Left lung (tissue), 10 donors: ENCODE results near the gene AMZ1. TPM values are rescaled to one million over a fixed set of nuclear protein-coding genes. Genes with fewer than 3 reads are reported as not detected.

Source experiments
- ATAC-seq: fragments of 200-7000 bp; cut with Tn5 transposase; one replicate; pipeline ENCODE4 v1.9.1; 2020; ENCODE audit warnings: moderate library complexity
- DNase-seq, 4 donors: peaks; one replicate each; pipeline ENCODE4 v3.0.0-alpha.2; 2013 to 2020
- H3K27ac ChIP-seq, 2 donors: fragments of 200-600 bp; sonication (generic) in 1 of 2; one replicate each; pipeline versions ENCODE4 v1.5.0 to v1.8.0; 2020 to 2021
- H3K27me3 ChIP-seq, 2 donors: fragments of 200-600 bp; sonication (generic) in 1 of 2; one replicate each; pipeline versions ENCODE4 v1.5.0 to v1.8.0; 2020 to 2021
- H3K36me3 ChIP-seq, 2 donors: fragments of 200-600 bp; sonication (generic) in 1 of 2; one replicate each; pipeline versions ENCODE4 v1.5.0 to v1.8.0; 2020 to 2021
- H3K4me1 ChIP-seq, 2 donors: fragments of 200-600 bp; one replicate each; pipeline ENCODE4 v1.8.0; 2021
- H3K4me3 ChIP-seq, 2 donors: fragments of 200-600 bp; sonication (generic) in 1 of 2; one replicate each; pipeline versions ENCODE4 v1.5.0 to v1.8.0; 2020 to 2021; ENCODE audit warnings: mild to moderate bottlenecking in 1 of 2
- H3K9me3 ChIP-seq, 2 donors: fragments of 200-600 bp; sonication (generic) in 1 of 2; one replicate each; pipeline versions ENCODE4 v1.5.0 to v1.8.0; 2020 to 2021
- intact Hi-C, 2 donors: fragments of 100-400 bp; cut with DNase I; formaldehyde crosslinking; loops; one replicate each; pipeline versions ENCODE4 v1.11.2 to v1.14.2; 2022
- polyA plus RNA-seq, 6 donors: library from polyadenylated mRNA; unstranded; fragments of 120-200 nt; gene quantifications; one replicate each; pipeline ENCODE4 v1.2.1, GENCODE V29; 2013; ENCODE audit not compliant: insufficient read length in 6 of 6
- total RNA-seq, 2 donors: library from RNA; stranded (reverse); fragmentation: NEBNext Ultra II Directional; extraction: Animal tissue kit (Norgen Biotek cat#: 25700); gene quantifications; one replicate each; pipeline ENCODE4 v1.2.1, GENCODE V29; 2021
- TF ChIP-seq, protein P1 (sequence below), 2 donors: fragments of 200-600 bp; sonication (generic) in 1 of 2; IDR thresholded peaks; one replicate each; pipeline versions ENCODE4 v1.5.0 to v1.8.0; 2021; ENCODE audit warnings: antibody characterized with exemption in 2 of 2
- donor health status: DM: no; HTN: yes; CAD: no.
- donor health status: DM: no; HTN: no; CAD: no.

AMZ1 gene
- total and polyA plus RNA-seq, 8 donors = 0.13 to 1.7 (median 0.71) TPM

DNA sequence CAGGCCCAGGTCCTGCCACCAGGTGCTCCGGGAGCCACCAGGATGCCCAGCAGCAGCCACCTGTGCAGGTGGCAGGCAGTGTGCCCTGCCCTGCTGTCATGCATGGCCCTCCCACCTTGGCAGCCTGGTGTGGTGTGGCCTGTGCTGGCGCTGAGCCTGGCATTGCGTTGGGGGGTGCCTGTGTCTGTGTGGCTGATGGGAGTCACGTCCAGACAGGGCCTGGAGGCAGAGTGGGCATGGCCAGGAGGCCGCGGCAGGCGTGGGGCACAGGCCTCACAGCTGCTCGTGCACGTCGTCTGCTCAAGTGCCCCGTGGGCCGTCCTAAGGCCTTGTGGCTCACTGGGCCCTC, 47.5 kb upstream of the AMZ1 start:
- Histone ChIP-seq H3K36me3 (no peaks in the 10 kb centered on the region), H3K4me3 (no peak overlapping the region), H3K4me1 (peaks cover 61 to 99% of the 10 kb centered on the region in 2 donors), H3K27ac (peak overlapping the region; percentile 82 to 88), H3K9me3 (no peaks in the 10 kb centered on the region), H3K27me3 (no peaks in the 10 kb centered on the region)
- intact Hi-C loops = no loop called here
- TF ChIP-seq, protein P1, sequence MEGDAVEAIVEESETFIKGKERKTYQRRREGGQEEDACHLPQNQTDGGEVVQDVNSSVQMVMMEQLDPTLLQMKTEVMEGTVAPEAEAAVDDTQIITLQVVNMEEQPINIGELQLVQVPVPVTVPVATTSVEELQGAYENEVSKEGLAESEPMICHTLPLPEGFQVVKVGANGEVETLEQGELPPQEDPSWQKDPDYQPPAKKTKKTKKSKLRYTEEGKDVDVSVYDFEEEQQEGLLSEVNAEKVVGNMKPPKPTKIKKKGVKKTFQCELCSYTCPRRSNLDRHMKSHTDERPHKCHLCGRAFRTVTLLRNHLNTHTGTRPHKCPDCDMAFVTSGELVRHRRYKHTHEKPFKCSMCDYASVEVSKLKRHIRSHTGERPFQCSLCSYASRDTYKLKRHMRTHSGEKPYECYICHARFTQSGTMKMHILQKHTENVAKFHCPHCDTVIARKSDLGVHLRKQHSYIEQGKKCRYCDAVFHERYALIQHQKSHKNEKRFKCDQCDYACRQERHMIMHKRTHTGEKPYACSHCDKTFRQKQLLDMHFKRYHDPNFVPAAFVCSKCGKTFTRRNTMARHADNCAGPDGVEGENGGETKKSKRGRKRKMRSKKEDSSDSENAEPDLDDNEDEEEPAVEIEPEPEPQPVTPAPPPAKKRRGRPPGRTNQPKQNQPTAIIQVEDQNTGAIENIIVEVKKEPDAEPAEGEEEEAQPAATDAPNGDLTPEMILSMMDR (IDR thresholded peaks at IDR 0.05) = no peak
- ATAC-seq = peak; percentile 3
- DNase-seq = no peak

GRCh38 chr7:2640846-2641316, 47.1 kb upstream of the AMZ1 start:
- intact Hi-C loops = no loop called here
- H3K27me3 ChIP-seq = no peaks in the 10 kb centered on the region
- TF ChIP-seq, protein P1 (IDR thresholded peaks at IDR 0.05) = no peak
- no peaks in the 10 kb centered on the region for H3K36me3 ChIP-seq
- H3K27ac ChIP-seq = peak overlapping the region; percentile 82 to 88
- H3K4me3 ChIP-seq = peak overlapping the region in 1 of 2 donors; percentile 27
- no peaks in the 10 kb centered on the region for H3K9me3 ChIP-seq
- H3K4me1 ChIP-seq = peaks cover 59 to 99% of the 10 kb centered on the region in 2 donors
- ATAC-seq (peak; percentile 45), DNase-seq (no peak)

GRCh38 chr7:2641406-2642393, 46.3 kb upstream of the AMZ1 start:
- DNase-seq (peak; percentile 86 to 92 (median 92)), ATAC-seq (peak; percentile 81)
- peaks cover 51 to 96% of the 10 kb centered on the region in 2 donors for H3K4me1 ChIP-seq
- intact Hi-C loops = no loop called here
- peak overlapping the region in 1 of 2 donors; percentile 27 for H3K4me3 ChIP-seq
- TF ChIP-seq, protein P1 (IDR thresholded peaks at IDR 0.05) = no peak
- peaks cover 0 to 6% of the 10 kb centered on the region in 2 donors for H3K36me3 ChIP-seq
- H3K9me3 ChIP-seq = no peaks in the 10 kb centered on the region
- peak overlapping the region; percentile 82 to 88 for H3K27ac ChIP-seq
- H3K27me3 ChIP-seq = no peaks in the 10 kb centered on the region

DNA sequence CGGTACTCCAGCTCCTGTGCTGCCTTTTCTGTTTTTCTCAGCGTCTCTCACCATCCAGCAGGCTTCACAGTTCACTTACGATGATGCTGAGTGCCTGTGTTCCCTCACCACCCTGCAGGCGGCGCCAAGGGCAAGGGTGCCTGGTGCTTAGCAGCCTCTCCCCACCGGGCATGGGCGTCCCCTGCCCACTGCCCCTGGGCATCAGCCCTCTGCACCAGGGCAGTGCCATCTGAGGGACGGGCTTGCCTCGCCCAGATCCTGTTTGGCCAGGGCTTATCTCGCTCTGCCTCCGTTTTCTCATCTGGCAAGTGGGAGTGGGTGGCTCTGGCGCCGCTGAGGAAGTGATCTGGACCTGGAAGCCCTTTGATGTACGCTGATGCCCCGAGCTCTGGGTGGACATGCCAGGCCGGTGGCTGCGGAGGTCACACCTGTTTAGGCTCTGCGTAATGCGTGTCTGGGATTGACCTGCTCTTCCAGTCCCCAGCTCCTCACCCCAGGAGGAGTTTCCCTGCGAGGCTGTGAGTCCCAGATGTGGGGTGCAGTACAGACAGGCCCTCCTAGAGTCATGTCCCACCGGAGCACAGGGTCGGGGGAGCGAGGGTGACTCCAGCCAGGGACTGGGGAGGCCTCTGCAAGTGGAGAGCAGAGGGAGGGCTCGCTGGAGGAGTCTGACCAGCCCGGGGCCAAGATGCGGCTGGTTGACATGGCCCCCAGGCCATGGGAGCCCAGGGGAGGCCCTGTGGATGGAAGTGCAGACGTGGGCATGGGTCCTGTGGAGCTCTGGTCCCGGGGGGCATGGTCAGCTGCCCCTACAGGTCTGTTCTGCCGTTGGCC, 44.4 kb upstream of the AMZ1 start:
- Histone ChIP-seq H3K4me3 (no peak overlapping the region), H3K27me3 (no peaks in the 10 kb centered on the region), H3K9me3 (no peaks in the 10 kb centered on the region), H3K4me1 (peaks cover 41 to 87% of the 10 kb centered on the region in 2 donors), H3K36me3 (peaks cover 0 to 25% of the 10 kb centered on the region in 2 donors), H3K27ac (peak overlapping the region in 1 of 2 donors; percentile 19)
- no peak for ATAC-seq
- no peak for DNase-seq
- intact Hi-C loops = no loop called here
- TF ChIP-seq, protein P1 (IDR thresholded peaks at IDR 0.05) = no peak
